ENCODE data around the gene SLAMF9. TPM values are rescaled to one million over a fixed set of nuclear protein-coding genes. Genes with fewer than 3 reads are reported as not detected.

The SLAMF9 gene
- total RNA-seq, result not detected

GRCh38 chr1:159953536-159954515, at the start of gene SLAMF9:
Gene SLAMF9 (minus strand): TSS chr1:159954237. CDS start chr1:159954137, 100 bp downstream.
- Mint-ChIP-seq H3K27me3 (peaks cover 10% of the 10 kb centered on the region), H3K4me3 (no peak within 1 kb of the TSS), H3K27ac (no peak within 1 kb of the TSS), H3K9me3 (no peaks in the 10 kb centered on the region), H3K36me3 (no peaks in the 10 kb centered on the region), H3K4me1 (peaks cover 3% of the 10 kb centered on the region)
- DNase-seq, result no peak

GRCh38 chr1:160001440-160001839, 47.4 kb upstream of the SLAMF9 start:
- DNase-seq, result no peak
- no peaks in the 10 kb centered on the region for H3K9me3 Mint-ChIP-seq
- peaks cover 6% of the 10 kb centered on the region for H3K27me3 Mint-ChIP-seq
- no peaks in the 10 kb centered on the region for H3K36me3 Mint-ChIP-seq
- H3K4me3 Mint-ChIP-seq, result no peak overlapping the region
- H3K27ac Mint-ChIP-seq, result no peak overlapping the region
- H3K4me1 Mint-ChIP-seq, result no peaks in the 10 kb centered on the region

GRCh38 chr1:159999204-159999603, 45.2 kb upstream of the SLAMF9 start:
- Mint-ChIP-seq H3K9me3 (no peaks in the 10 kb centered on the region), H3K27me3 (peaks cover 6% of the 10 kb centered on the region), H3K36me3 (no peaks in the 10 kb centered on the region), H3K4me1 (no peaks in the 10 kb centered on the region), H3K27ac (no peak overlapping the region), H3K4me3 (no peak overlapping the region)
- DNase-seq, result no peak

GRCh38 chr1:159996653-159997052, 42.6 kb upstream of the SLAMF9 start:
- H3K9me3 Mint-ChIP-seq, result no peaks in the 10 kb centered on the region
- H3K4me1 Mint-ChIP-seq, result peaks cover 3% of the 10 kb centered on the region
- DNase-seq, result no peak
- no peak overlapping the region for H3K27ac Mint-ChIP-seq
- no peak overlapping the region for H3K4me3 Mint-ChIP-seq
- H3K27me3 Mint-ChIP-seq, result peaks cover 12% of the 10 kb centered on the region
- H3K36me3 Mint-ChIP-seq, result no peaks in the 10 kb centered on the region

GRCh38 chr1:159994896-159995295, 40.9 kb upstream of the SLAMF9 start:
- H3K27ac Mint-ChIP-seq, result no peak overlapping the region
- no peak for DNase-seq
- H3K9me3 Mint-ChIP-seq, result no peaks in the 10 kb centered on the region
- no peaks in the 10 kb centered on the region for H3K36me3 Mint-ChIP-seq
- H3K4me3 Mint-ChIP-seq, result no peak overlapping the region
- peaks cover 12% of the 10 kb centered on the region for H3K27me3 Mint-ChIP-seq
- H3K4me1 Mint-ChIP-seq, result peaks cover 9% of the 10 kb centered on the region

GRCh38 chr1:159993911-159994310, 39.9 kb upstream of the SLAMF9 start:
- H3K4me1 Mint-ChIP-seq, result peaks cover 9% of the 10 kb centered on the region
- H3K4me3 Mint-ChIP-seq, result no peak overlapping the region
- no peak for DNase-seq
- no peaks in the 10 kb centered on the region for H3K36me3 Mint-ChIP-seq
- peaks cover 12% of the 10 kb centered on the region for H3K27me3 Mint-ChIP-seq
- no peak overlapping the region for H3K27ac Mint-ChIP-seq
- H3K9me3 Mint-ChIP-seq, result no peaks in the 10 kb centered on the region

- Mint-ChIP-seq H3K27ac (no peak overlapping the region), H3K9me3 (no peaks in the 10 kb centered on the region), H3K36me3 (no peaks in the 10 kb centered on the region), H3K4me1 (peaks cover 9% of the 10 kb centered on the region), H3K4me3 (no peak overlapping the region), H3K27me3 (peaks cover 5% of the 10 kb centered on the region)
- no peak for DNase-seq
Observed at GRCh38 chr1:159992161-159992560, 38.1 kb upstream of the SLAMF9 start.

- Mint-ChIP-seq H3K36me3 (no peaks in the 10 kb centered on the region), H3K9me3 (no peaks in the 10 kb centered on the region), H3K27ac (no peak overlapping the region), H3K27me3 (peaks cover 5% of the 10 kb centered on the region), H3K4me3 (no peak overlapping the region), H3K4me1 (peaks cover 9% of the 10 kb centered on the region)
- no peak for DNase-seq
Observed at GRCh38 chr1:159991513-159991912, 37.5 kb upstream of the SLAMF9 start.

- Mint-ChIP-seq H3K27me3 (peaks cover 5% of the 10 kb centered on the region), H3K4me1 (peaks cover 9% of the 10 kb centered on the region), H3K9me3 (no peaks in the 10 kb centered on the region), H3K27ac (no peak overlapping the region), H3K4me3 (no peak overlapping the region), H3K36me3 (no peaks in the 10 kb centered on the region)
- DNase-seq, result no peak
Observed at GRCh38 chr1:159990005-159990404, 36.0 kb upstream of the SLAMF9 start.

GRCh38 chr1:159989581-159989980, 35.5 kb upstream of the SLAMF9 start:
- no peak overlapping the region for H3K27ac Mint-ChIP-seq
- H3K9me3 Mint-ChIP-seq, result no peaks in the 10 kb centered on the region
- H3K27me3 Mint-ChIP-seq, result peaks cover 5% of the 10 kb centered on the region
- H3K4me3 Mint-ChIP-seq, result no peak overlapping the region
- DNase-seq, result no peak
- H3K36me3 Mint-ChIP-seq, result no peaks in the 10 kb centered on the region
- peaks cover 9% of the 10 kb centered on the region for H3K4me1 Mint-ChIP-seq

- H3K27ac Mint-ChIP-seq, result no peak overlapping the region
- no peaks in the 10 kb centered on the region for H3K36me3 Mint-ChIP-seq
- H3K27me3 Mint-ChIP-seq, result peaks cover 5% of the 10 kb centered on the region
- DNase-seq, result no peak
- H3K4me1 Mint-ChIP-seq, result peaks cover 9% of the 10 kb centered on the region
- H3K9me3 Mint-ChIP-seq, result no peaks in the 10 kb centered on the region
- no peak overlapping the region for H3K4me3 Mint-ChIP-seq
Observed at GRCh38 chr1:159988006-159988405, 34.0 kb upstream of the SLAMF9 start.

- DNase-seq, result no peak
- H3K4me1 Mint-ChIP-seq, result peaks cover 9% of the 10 kb centered on the region
- H3K4me3 Mint-ChIP-seq, result no peak overlapping the region
- no peaks in the 10 kb centered on the region for H3K36me3 Mint-ChIP-seq
- H3K27ac Mint-ChIP-seq, result no peak overlapping the region
- H3K9me3 Mint-ChIP-seq, result no peaks in the 10 kb centered on the region
- H3K27me3 Mint-ChIP-seq, result peaks cover under 1% of the 10 kb centered on the region
Observed at GRCh38 chr1:159987186-159987585, 33.1 kb upstream of the SLAMF9 start.

GRCh38 chr1:159986531-159986930, 32.5 kb upstream of the SLAMF9 start:
- Mint-ChIP-seq H3K9me3 (no peaks in the 10 kb centered on the region), H3K36me3 (no peaks in the 10 kb centered on the region), H3K27me3 (peaks cover 4% of the 10 kb centered on the region), H3K27ac (no peak overlapping the region), H3K4me3 (no peak overlapping the region), H3K4me1 (peaks cover 5% of the 10 kb centered on the region)
- DNase-seq, result no peak

GRCh38 chr1:159986093-159986492, 32.1 kb upstream of the SLAMF9 start:
- DNase-seq, result no peak
- H3K9me3 Mint-ChIP-seq, result no peaks in the 10 kb centered on the region
- H3K27ac Mint-ChIP-seq, result no peak overlapping the region
- H3K27me3 Mint-ChIP-seq, result peaks cover 4% of the 10 kb centered on the region
- no peaks in the 10 kb centered on the region for H3K36me3 Mint-ChIP-seq
- H3K4me3 Mint-ChIP-seq, result no peak overlapping the region
- peaks cover under 1% of the 10 kb centered on the region for H3K4me1 Mint-ChIP-seq

- peaks cover 4% of the 10 kb centered on the region for H3K27me3 Mint-ChIP-seq
- no peak for DNase-seq
- H3K27ac Mint-ChIP-seq, result no peak overlapping the region
- no peaks in the 10 kb centered on the region for H3K36me3 Mint-ChIP-seq
- H3K4me1 Mint-ChIP-seq, result no peaks in the 10 kb centered on the region
- no peak overlapping the region for H3K4me3 Mint-ChIP-seq
- H3K9me3 Mint-ChIP-seq, result no peaks in the 10 kb centered on the region
Observed at GRCh38 chr1:159985473-159985872, 31.4 kb upstream of the SLAMF9 start.

GRCh38 chr1:159983681-159984080, 29.6 kb upstream of the SLAMF9 start:
- Mint-ChIP-seq H3K4me3 (no peak overlapping the region), H3K4me1 (no peaks in the 10 kb centered on the region), H3K36me3 (no peaks in the 10 kb centered on the region), H3K27ac (no peak overlapping the region), H3K9me3 (no peaks in the 10 kb centered on the region), H3K27me3 (peaks cover 8% of the 10 kb centered on the region)
- no peak for DNase-seq

Measured in activated naive CD8-positive, alpha-beta T cell treated with anti-CD3 and anti-CD28 coated beads for 36 hours (primary cell).